ENCODE data around the gene MRGPRX2.

MRGPRX2 gene

GRCh38 chr11:19073454-19074415, 13.2 kb upstream of the MRGPRX2 start:
- peak; percentile 63 for DNase-seq

GRCh38 chr11:19072464-19072863, 11.9 kb upstream of the MRGPRX2 start:
- peak; percentile 42 for DNase-seq

- peak; percentile 94 for DNase-seq
Observed at GRCh38 chr11:19071255-19071654, 10.7 kb upstream of the MRGPRX2 start.

GRCh38 chr11:19059833-19060232, 684 bp downstream of the MRGPRX2 start:
- no peak for DNase-seq

GRCh38 chr11:19055905-19056304, 4.6 kb downstream of the MRGPRX2 start:
- DNase-seq, result no peak

GRCh38 chr11:19055016-19055415, 5.5 kb downstream of the MRGPRX2 start:
- DNase-seq, result no peak

- DNase-seq, result no peak
Observed at GRCh38 chr11:19053909-19054308, 6.6 kb downstream of the MRGPRX2 start.

- DNase-seq, result no peak
Observed at GRCh38 chr11:19050281-19050680, 10.2 kb downstream of the MRGPRX2 start.

- no peak for DNase-seq
Observed at GRCh38 chr11:19049351-19049750, 11.2 kb downstream of the MRGPRX2 start.

- no peak for DNase-seq
Observed at GRCh38 chr11:19040051-19040450, 20.5 kb downstream of the MRGPRX2 start.

GRCh38 chr11:19039409-19039808, 21.1 kb downstream of the MRGPRX2 start:
- no peak for DNase-seq

- no peak for DNase-seq
Observed at GRCh38 chr11:19032990-19033389, 27.5 kb downstream of the MRGPRX2 start.

- peak; percentile 96 for DNase-seq
Observed at GRCh38 chr11:19027829-19028595, 32.5 kb downstream of the MRGPRX2 start.

GRCh38 chr11:19026862-19027261, 33.7 kb downstream of the MRGPRX2 start:
- no peak for DNase-seq

- peak; percentile 38 for DNase-seq
Observed at GRCh38 chr11:19025481-19026406, 34.8 kb downstream of the MRGPRX2 start.

- no peak for DNase-seq
Observed at GRCh38 chr11:19020831-19021230, 39.7 kb downstream of the MRGPRX2 start.

- DNase-seq, result peak; percentile 12
Observed at GRCh38 chr11:19018901-19019300, 41.6 kb downstream of the MRGPRX2 start.

GRCh38 chr11:19013181-19013857, 47.2 kb downstream of the MRGPRX2 start:
- DNase-seq, result peak; percentile 52

- DNase-seq, result no peak
Observed at GRCh38 chr11:19012636-19013035, 47.9 kb downstream of the MRGPRX2 start.
